ENCODE measurements around the gene HSPA8. TPM values are rescaled to one million over a fixed set of nuclear protein-coding genes. Genes with fewer than 3 reads are reported as not detected.
"Not testable (repeated sequence)": the region's sequence is repeated elsewhere in the genome, so short reads cannot be mapped to it uniquely, and the experiment has no call there.

The HSPA8 gene
- total and polyA plus RNA-seq, 7 donors: 1,127 to 3,112 (median 1,617) TPM

DNA sequence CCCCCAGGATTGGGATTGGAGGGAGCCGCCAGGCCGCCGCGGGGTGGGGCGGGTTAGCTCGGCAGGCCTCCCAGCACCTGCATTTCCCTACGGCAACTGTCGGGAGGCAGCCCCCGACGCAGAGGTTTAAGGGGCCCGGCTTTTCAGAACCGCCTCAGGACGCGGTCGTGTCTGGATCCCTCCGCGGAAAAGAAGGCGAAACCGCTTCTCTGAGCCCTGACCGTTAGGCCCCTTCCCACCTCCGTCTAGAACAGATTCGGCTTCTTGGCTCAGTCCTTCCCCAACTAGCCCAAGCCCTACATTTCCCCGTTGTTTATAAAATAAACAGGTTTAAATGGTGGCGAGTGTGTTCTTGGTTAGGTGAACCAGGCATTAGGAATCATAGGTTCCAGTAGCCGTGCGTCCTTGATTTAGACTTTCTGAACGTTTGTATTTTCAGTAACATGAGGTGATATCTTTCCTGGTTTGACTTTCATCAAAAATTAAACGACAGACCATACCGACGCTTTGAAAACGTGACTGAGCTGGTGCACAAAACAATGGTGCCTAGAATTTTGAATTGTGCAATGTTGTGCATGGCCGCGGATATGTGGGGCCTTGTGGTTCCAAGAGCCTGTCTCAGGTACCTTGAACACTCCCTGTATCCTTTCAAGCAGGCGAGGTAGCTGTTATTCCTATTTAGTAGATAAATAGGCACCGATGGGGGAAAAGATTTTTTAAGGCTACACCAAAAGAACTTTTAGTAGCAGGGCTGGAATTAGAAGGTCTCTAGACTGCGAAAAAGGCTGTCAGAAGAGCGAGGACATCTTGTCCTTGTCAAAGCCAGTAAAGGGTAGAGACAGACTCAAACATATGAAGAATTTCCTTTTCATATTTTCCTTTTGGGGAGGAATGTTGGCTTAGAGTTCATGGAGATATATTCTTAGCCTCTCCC lies 1.2 kb upstream of the HSPA8 start:
- intact Hi-C loops (cut with DNase I): no loop called here
- TF ChIP-seq, protein P1, sequence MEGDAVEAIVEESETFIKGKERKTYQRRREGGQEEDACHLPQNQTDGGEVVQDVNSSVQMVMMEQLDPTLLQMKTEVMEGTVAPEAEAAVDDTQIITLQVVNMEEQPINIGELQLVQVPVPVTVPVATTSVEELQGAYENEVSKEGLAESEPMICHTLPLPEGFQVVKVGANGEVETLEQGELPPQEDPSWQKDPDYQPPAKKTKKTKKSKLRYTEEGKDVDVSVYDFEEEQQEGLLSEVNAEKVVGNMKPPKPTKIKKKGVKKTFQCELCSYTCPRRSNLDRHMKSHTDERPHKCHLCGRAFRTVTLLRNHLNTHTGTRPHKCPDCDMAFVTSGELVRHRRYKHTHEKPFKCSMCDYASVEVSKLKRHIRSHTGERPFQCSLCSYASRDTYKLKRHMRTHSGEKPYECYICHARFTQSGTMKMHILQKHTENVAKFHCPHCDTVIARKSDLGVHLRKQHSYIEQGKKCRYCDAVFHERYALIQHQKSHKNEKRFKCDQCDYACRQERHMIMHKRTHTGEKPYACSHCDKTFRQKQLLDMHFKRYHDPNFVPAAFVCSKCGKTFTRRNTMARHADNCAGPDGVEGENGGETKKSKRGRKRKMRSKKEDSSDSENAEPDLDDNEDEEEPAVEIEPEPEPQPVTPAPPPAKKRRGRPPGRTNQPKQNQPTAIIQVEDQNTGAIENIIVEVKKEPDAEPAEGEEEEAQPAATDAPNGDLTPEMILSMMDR (IDR thresholded peaks at IDR 0.05): no peak
- H3K4me1 ChIP-seq: peaks cover 55% of the 10 kb centered on the region
- 1 to 3% (median 1%) methylated on average over 37 of the region's 37 CpGs for WGBS, 3 donors
- H3K27ac ChIP-seq: peak overlapping the region; percentile 100
- DNase-seq: peak; percentile 40 to 66
- H3K36me3 ChIP-seq (ENCODE audit: insufficient read depth in 1 of 2, low read depth in 1 of 2): peaks cover 12 to 31% of the 10 kb centered on the region in 2 donors
- peak overlapping the region; percentile 91 for H3K4me3 ChIP-seq
- ATAC-seq: peak; percentile 28 to 56 (median 40)
- H3K9me3 ChIP-seq: no peaks in the 10 kb centered on the region
- H3K27me3 ChIP-seq (ENCODE audit: insufficient read depth in 3 of 3, low read length in 2 of 3): no peaks in the 10 kb centered on the region

DNA sequence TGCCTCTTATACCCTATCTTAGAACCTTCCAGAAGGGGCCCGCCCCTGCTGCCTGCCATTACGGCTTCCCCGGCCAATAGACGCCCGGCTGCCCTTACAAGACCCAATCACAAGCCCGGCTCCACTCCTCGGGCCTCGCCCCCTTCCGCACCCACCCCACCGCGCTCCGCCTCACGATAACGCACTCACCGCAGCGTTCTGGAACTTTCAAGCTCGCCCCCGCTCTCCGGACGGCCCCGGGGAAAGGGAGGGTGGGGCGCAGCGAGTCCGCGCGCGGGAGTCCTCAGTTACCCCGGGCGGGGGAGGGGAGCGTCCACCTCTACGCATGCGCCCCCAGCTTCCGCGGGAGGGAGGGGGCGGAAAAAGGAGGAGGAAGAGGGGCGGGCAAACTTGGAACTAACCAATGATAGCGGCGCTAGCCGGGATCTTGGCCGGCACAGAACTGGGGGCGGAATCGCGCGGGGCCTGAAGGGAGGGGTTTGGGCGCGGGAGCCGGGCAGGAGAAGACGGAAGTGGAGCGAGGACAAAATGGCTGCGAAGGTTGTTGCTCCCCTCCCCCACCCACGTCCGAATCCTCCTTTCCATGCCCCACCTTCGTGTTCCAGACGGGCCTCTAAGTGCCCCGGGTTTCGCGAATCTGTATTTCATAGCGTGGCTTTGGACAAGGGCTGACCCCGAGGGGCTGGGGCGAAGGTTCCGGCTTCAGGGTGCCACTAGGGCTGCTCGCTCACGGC lies 389 bp upstream of the HSPA8 start:
- peak; percentile 99 to 100 for DNase-seq
- whole genome bisulfite sequencing, 3 donors: 0 to 1% (median 0%) methylated on average over 54 to 63 of the region's 63 CpGs
- intact Hi-C loops (cut with DNase I): no loop called here
- peak; percentile 88 to 93 (median 90) for ATAC-seq
- Histone ChIP-seq H3K27me3 (ENCODE audit: insufficient read depth in 3 of 3, low read length in 2 of 3) (no peaks in the 10 kb centered on the region), H3K36me3 (ENCODE audit: insufficient read depth in 1 of 2, low read depth in 1 of 2) (peaks cover 17 to 39% of the 10 kb centered on the region in 2 donors), H3K4me1 (peaks cover 64% of the 10 kb centered on the region), H3K27ac (peak overlapping the region; percentile 100), H3K4me3 (peak overlapping the region; percentile 91), H3K9me3 (no peaks in the 10 kb centered on the region)
- TF ChIP-seq, protein P1 (IDR thresholded peaks at IDR 0.05): no peak

DNA sequence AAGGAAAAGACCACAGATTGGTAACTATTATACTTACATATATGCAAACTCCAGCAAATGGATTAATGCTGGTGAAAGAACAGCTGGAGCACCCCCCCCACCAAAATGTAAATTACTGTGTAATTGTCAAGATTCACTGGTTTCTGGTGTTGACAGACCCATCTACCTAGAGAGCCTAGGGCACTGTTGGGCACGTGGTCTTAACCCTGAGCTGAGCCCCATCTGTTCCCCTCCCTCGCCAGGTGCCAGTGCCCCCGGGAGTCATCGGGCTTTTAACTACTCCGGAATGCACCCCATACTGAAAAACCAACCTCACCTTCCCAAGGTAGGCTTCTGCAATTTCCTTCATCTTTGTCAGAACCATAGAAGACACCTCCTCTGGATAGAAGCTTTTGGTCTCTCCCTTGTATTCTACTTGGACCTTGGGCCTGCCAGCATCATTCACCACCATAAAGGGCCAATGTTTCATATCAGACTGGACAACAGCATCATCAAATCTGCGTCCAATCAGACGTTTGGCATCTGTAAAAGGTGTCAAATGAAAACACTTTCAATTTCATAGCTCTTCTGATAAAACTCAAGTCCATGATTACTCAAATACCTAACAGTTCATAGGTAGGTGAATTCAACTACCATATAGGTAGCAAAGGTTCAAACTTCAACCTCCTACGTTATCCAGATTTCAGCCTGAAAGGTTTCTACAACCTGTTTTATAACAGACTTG lies 1.5 kb downstream of the HSPA8 start:
- H3K36me3 ChIP-seq (ENCODE audit: insufficient read depth in 1 of 2, low read depth in 1 of 2): peaks cover 25 to 58% of the 10 kb centered on the region in 2 donors
- intact Hi-C loops (cut with DNase I): no loop called here
- ATAC-seq (no peak), DNase-seq (no peak)
- peaks cover 71% of the 10 kb centered on the region for H3K4me1 ChIP-seq
- 2 to 4% (median 3%) methylated on average over 8 of the region's 8 CpGs for WGBS, 3 donors
- peak overlapping the region; percentile 100 for H3K27ac ChIP-seq
- H3K4me3 ChIP-seq: peak overlapping the region; percentile 91
- H3K9me3 ChIP-seq: no peaks in the 10 kb centered on the region
- TF ChIP-seq, protein P1 (IDR thresholded peaks at IDR 0.05): no peak
- H3K27me3 ChIP-seq (ENCODE audit: insufficient read depth in 3 of 3, low read length in 2 of 3): no peaks in the 10 kb centered on the region

DNA sequence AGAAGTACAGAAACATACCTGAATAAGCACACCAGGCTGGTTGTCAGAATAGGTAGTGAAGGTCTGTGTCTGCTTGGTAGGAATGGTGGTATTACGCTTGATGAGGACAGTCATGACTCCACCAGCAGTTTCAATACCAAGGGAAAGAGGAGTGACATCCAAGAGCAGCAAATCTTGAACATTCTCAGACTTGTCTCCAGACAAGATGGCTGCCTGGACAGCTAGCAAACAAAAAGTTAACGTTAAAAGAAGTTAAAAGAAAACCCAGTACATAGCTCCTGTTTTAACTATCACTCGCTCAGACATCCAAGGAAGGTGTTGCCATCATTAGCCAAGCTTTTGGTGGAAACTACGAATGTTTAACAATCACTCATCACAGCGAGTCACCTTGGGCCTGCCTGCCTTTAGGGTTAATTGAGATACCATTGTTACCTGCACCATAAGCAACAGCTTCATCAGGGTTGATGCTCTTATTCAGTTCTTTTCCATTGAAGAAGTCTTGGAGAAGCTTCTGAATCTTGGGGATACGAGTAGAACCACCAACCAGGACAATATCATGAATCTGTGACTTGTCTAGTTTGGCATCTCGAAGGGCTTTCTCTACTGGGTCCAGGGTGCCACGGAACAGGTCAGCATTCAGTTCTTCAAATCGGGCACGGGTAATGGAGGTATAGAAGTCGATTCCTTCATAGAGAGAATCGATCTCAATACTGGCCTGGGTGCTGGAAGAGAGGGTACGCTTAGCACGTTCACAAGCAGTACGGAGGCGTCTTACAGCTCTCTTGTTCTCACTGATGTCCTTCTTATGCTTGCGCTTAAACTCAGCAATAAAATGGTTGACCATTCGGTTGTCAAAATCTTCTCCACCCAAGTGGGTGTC lies 2.7 kb downstream of the HSPA8 start:
- intact Hi-C loops (cut with DNase I): loop anchor here in 1 of 2 donors (10.0 kb wide), 1 partner anchor 404 kb away; the partner anchor contains the start of gene UBASH3B
- 30 to 51% (median 39%) methylated on average over 18 of the region's 18 CpGs for WGBS, 3 donors
- H3K27me3 ChIP-seq (ENCODE audit: insufficient read depth in 3 of 3, low read length in 2 of 3); ATAC-seq; DNase-seq; H3K27ac ChIP-seq; H3K9me3 ChIP-seq: not testable (repeated sequence)
- Histone ChIP-seq H3K4me1 (peaks cover 60% of the 10 kb centered on the region), H3K4me3 (peak overlapping the region; percentile 91), H3K36me3 (ENCODE audit: insufficient read depth in 1 of 2, low read depth in 1 of 2) (peaks cover 28 to 69% of the 10 kb centered on the region in 2 donors)

All from psoas muscle (tissue), 8 donors.